K562 (cell line): Measurements from ENCODE around the gene OR4L1. TPM values are rescaled to one million over a fixed set of nuclear protein-coding genes. Genes with fewer than 3 reads are reported as not detected.

Experiments used
- ATAC-seq: fragments of 200-7000 bp; cut with Tn5 transposase; 3 replicates; pipeline ENCODE4 v1.9.1; 2020; ENCODE audit warnings: moderate library complexity
- BruUV-seq: library from RNA; stranded (reverse); fragments of 400-500 nt; replicated peaks from 2 replicates; lab custom pipeline; 2021; lab: Mats Ljungman, UMichigan
- CTCF ChIA-PET: fragments of 300-600 bp; formaldehyde crosslinking; extraction: SDS; loops from one replicate; lab custom pipeline; 2021; ENCODE audit warnings: low intra/inter-chr PET ratio; lab: Yijun Ruan, JAX
- POLR2A ChIA-PET: fragments of 300-600, 350-650 bp; sonication (Branson Sonifier 250); formaldehyde crosslinking; extraction: SDS; loops from one replicate; lab custom pipeline; 2021; ENCODE audit warnings: antibody characterized with exemption, inconsistent platforms; lab: Yijun Ruan, JAX
- DNase-seq, 4 experiments: peaks; one replicate each; pipeline versions ENCODE4 v3.0.0 to v3.0.0-alpha.2; 2011 to 2018; ENCODE audit warnings: low spot score in 3 of 4, mixed read lengths in 3 of 4; ENCODE audit errors: extremely low read depth in 1 of 4
- FAIRE-seq: peaks from 2 replicates; lab custom pipeline; 2011; peaks lifted over from hg19 to GRCh38; lab: Jason Lieb, UNC
- H2AFZ ChIP-seq: 2 replicates; pipeline ENCODE4 v1.6.0; 2011; ENCODE audit warnings: low read depth, low read length, control low read depth, inconsistent platforms
- H3K27ac ChIP-seq: fragments of 200-600 bp; 3 replicates; pipeline ENCODE4 v1.8.0; 2011; ENCODE audit warnings: low read depth, mild to moderate bottlenecking, control low read depth, inconsistent platforms, low read length, moderate library complexity, mixed read lengths; ENCODE audit errors: extremely low read depth
- H3K27me3 ChIP-seq, 2 experiments: fragments of 300-600 bp in 1 of 2; 2 replicates in 1 of 2; 3 replicates in 1 of 2; pipeline versions ENCODE4 v1.6.0 to v1.8.0; 2011; ENCODE audit warnings: inconsistent platforms in 2 of 2, low read length in 2 of 2, mild to moderate bottlenecking in 1 of 2, mixed read lengths in 1 of 2, moderate library complexity in 1 of 2; ENCODE audit not compliant: control insufficient read depth in 2 of 2, insufficient read depth in 2 of 2
- H3K36me3 ChIP-seq: fragments of 300-600 bp; 3 replicates; pipeline ENCODE4 v1.8.0; 2011; ENCODE audit warnings: mild to moderate bottlenecking, low read length, inconsistent platforms; ENCODE audit not compliant: control insufficient read depth, insufficient read depth
- H3K4me1 ChIP-seq, 2 experiments: fragments of 200-600 bp in 1 of 2; replicated peaks in 1 of 2; 2 replicates in 1 of 2; 3 replicates in 1 of 2; pipeline versions ENCODE4 v1.5.1 to v1.8.0; 2011; ENCODE audit warnings: inconsistent platforms in 2 of 2, low read length in 2 of 2, mild to moderate bottlenecking in 1 of 2, mixed read lengths in 1 of 2, moderate library complexity in 1 of 2; ENCODE audit not compliant: control insufficient read depth in 2 of 2, insufficient read depth in 2 of 2
- H3K4me2 ChIP-seq: 2 replicates; pipeline ENCODE4 v1.6.1; 2011; ENCODE audit warnings: low read length, control low read depth, inconsistent platforms, mixed read lengths; ENCODE audit not compliant: insufficient read depth
- H3K4me3 ChIP-seq: fragments of 200-600 bp; sonication (generic), shearing (Covaris generic); 2 replicates; pipeline ENCODE4 v1.5.1; 2016; ENCODE audit warnings: control low read depth, inconsistent platforms
- H3K79me2 ChIP-seq: fragments of 200-600 bp; 3 replicates; pipeline ENCODE4 v1.8.0; 2011; ENCODE audit warnings: low read length, inconsistent platforms; ENCODE audit not compliant: control insufficient read depth, insufficient read depth
- H3K9ac ChIP-seq, 2 experiments: 2 replicates each; pipeline versions ENCODE4 v1.6.0 to v1.6.1; 2011; ENCODE audit warnings: low read depth in 2 of 2, low read length in 2 of 2, control low read depth in 1 of 2, inconsistent platforms in 1 of 2, mild to moderate bottlenecking in 1 of 2, mixed read lengths in 1 of 2; ENCODE audit not compliant: insufficient read depth in 1 of 2
- H3K9me1 ChIP-seq: one replicate; pipeline ENCODE4 v1.6.0; 2011; ENCODE audit warnings: inconsistent platforms, mild to moderate bottlenecking, low read length, moderate library complexity; ENCODE audit not compliant: control insufficient read depth, insufficient read depth
- H3K9me3 ChIP-seq: replicated peaks from 2 replicates; pipeline ENCODE4 v1.5.1; 2011; ENCODE audit warnings: low read depth, low read length, inconsistent platforms; ENCODE audit not compliant: control insufficient read depth, insufficient read depth
- H4K20me1 ChIP-seq: replicated peaks from 2 replicates; pipeline ENCODE4 v1.6.1; 2011; ENCODE audit warnings: low read length, inconsistent platforms, mixed read lengths; ENCODE audit not compliant: control insufficient read depth, insufficient read depth
- CGGBP1 ChIP-seq: fragments of 250-450 bp; sonication (Bioruptor Pico); IDR thresholded peaks from 2 replicates; pipeline ENCODE4 v1.9.0; 2021; ENCODE audit warnings: mild to moderate bottlenecking
- CREB5 ChIP-seq: fragments of 250-450 bp; sonication (Bioruptor Pico); IDR thresholded peaks from 2 replicates; pipeline ENCODE4 v1.5.0; 2020; ENCODE audit warnings: mild to moderate bottlenecking
- CTBP1 ChIP-seq: fragments of 450-650 bp; IDR thresholded peaks from 2 replicates; pipeline ENCODE4 v1.6.1; 2016; ENCODE audit warnings: borderline replicate concordance
- HSF4 ChIP-seq: fragments of 250-450 bp; sonication (Bioruptor Pico); IDR thresholded peaks from 2 replicates; pipeline ENCODE4 v2.1.2; 2022; ENCODE audit warnings: mild to moderate bottlenecking, moderate library complexity, borderline replicate concordance
- PHF20 ChIP-seq: fragments of 450-650 bp; IDR thresholded peaks from 2 replicates; pipeline ENCODE4 v1.6.1; 2018; ENCODE audit not compliant: partially characterized antibody
- RNF219 ChIP-seq: fragments of 250-450 bp; sonication (Bioruptor Pico); IDR thresholded peaks from 2 replicates; pipeline ENCODE4 v1.5.0; 2022; ENCODE audit warnings: mild to moderate bottlenecking
- SPI1 ChIP-seq: IDR thresholded peaks from 2 replicates; pipeline ENCODE4 v1.6.1; 2011; ENCODE audit warnings: low read depth, low read length, control low read depth, borderline replicate concordance
- TEAD4 ChIP-seq, 2 experiments: sonication (generic) in 1 of 2; formaldehyde crosslinking in 1 of 2; IDR thresholded peaks; 2 replicates each; pipeline versions ENCODE4 v1.6.1 to v1.8.0; 2012 to 2022; ENCODE audit warnings: borderline replicate concordance in 1 of 2, inconsistent platforms in 1 of 2, low read length in 1 of 2, mild to moderate bottlenecking in 1 of 2, missing genetic modification reagents in 1 of 2
- THRAP3 ChIP-seq: fragments of 450-650 bp; IDR thresholded peaks from 2 replicates; pipeline ENCODE4 v1.6.1; 2016; ENCODE audit warnings: mild to moderate bottlenecking, inconsistent platforms, borderline replicate concordance
- TSC22D4 ChIP-seq: fragments of 450-650 bp; IDR thresholded peaks from 2 replicates; pipeline ENCODE4 v1.6.1; 2016; ENCODE audit warnings: missing genetic modification characterization, missing biosample characterization, control low read depth
- ZFP36 ChIP-seq: fragments of 150-350 bp; IDR thresholded peaks from 2 replicates; pipeline ENCODE4 v1.6.1; 2018; ENCODE audit warnings: low read length, low read depth; ENCODE audit not compliant: partially characterized antibody
- ZNF121 ChIP-seq: sonication (generic); formaldehyde crosslinking; conservative IDR thresholded peaks from 2 replicates; pipeline ENCODE4 v1.8.0; 2022; ENCODE audit warnings: missing genetic modification reagents
- ZNF212 ChIP-seq: fragments of 450-650 bp; formaldehyde crosslinking; IDR thresholded peaks from 2 replicates; pipeline ENCODE4 v1.4.0; 2020; ENCODE audit warnings: mild to moderate bottlenecking
- ZNF316 ChIP-seq: fragments of 450-650 bp; IDR thresholded peaks from 2 replicates; pipeline ENCODE4 v1.6.1; 2016
- ZNF609 ChIP-seq: sonication (generic); formaldehyde crosslinking; IDR thresholded peaks from 2 replicates; pipeline ENCODE4 v1.8.1; 2023; ENCODE audit warnings: missing genetic modification reagents, mild to moderate bottlenecking, borderline replicate concordance
- WGBS: fragments of 100-300 bp; shearing (Covaris generic); methylation state at CpG from one replicate; pipeline ENCODE4 v1.1.6; 2016; ENCODE audit warnings: low coverage, mixed read lengths; ENCODE audit not compliant: insufficient coverage; ENCODE audit errors: missing lambda C conversion rate; 5-methylcytosine and 5-hydroxymethylcytosine counted together
- in situ Hi-C: fragments of 300-500 bp; cut with MboI; formaldehyde crosslinking; loops from 4 replicates; pipeline ENCODE4 v1.15.0; 2018; ENCODE audit warnings: inconsistent platforms, mixed read lengths
- intact Hi-C: fragments of 100-400 bp; cut with micrococcal nuclease; formaldehyde crosslinking; loops from 2 replicates; pipeline ENCODE4 v1.14.2; 2022
- polyA plus RNA-seq, 8 experiments: library from polyadenylated mRNA; depleted of rRNA in 4 of 8; stranded (reverse) in 5 of 8; unstranded in 3 of 8; fragments of >200 nt; fragmentation: Nextera tagmentation in 2 of 8; fragmentation: Illumina TruSeq in 1 of 8; extraction: Ambion mirVana in 2 of 8; extraction: Trizol in 1 of 8; gene quantifications; 2 replicates each; pipeline versions ENCODE4 v1.2.1 to v1.2.3, GENCODE V29; 2011 to 2014; ENCODE audit warnings: inconsistent platforms in 1 of 8, missing spikeins in 1 of 8
- total RNA-seq, 7 experiments: library from RNA; depleted of rRNA in 6 of 7; stranded (reverse); fragments of >200 nt in 6 of 7; fragmentation: Illumina TruSeq in 2 of 7; extraction: Trizol in 2 of 7; gene quantifications; 2 replicates each; pipeline versions ENCODE4 v1.2.1 to v1.2.3, GENCODE V29; 2011 to 2021; ENCODE audit warnings: low replicate concordance in 1 of 7

Gene OR4L1
- total and polyA plus RNA-seq, 9 of the 15 experiments (the other 6 are each of a cell fraction or from before 2014, with no cell fraction given): not detected

GRCh38 chr14:20093442-20093841, 33.6 kb downstream of the OR4L1 start:
- Histone ChIP-seq H3K79me2 (no peaks in the 10 kb centered on the region), H4K20me1 (no peaks in the 10 kb centered on the region), H3K9me1 (no peaks in the 10 kb centered on the region), H3K4me2 (no peak overlapping the region), H3K9ac (no peak overlapping the region), H3K4me1 (no peaks in the 10 kb centered on the region), H2AFZ (peak overlapping the region; percentile 72), H3K4me3 (no peak overlapping the region), H3K9me3 (no peaks in the 10 kb centered on the region), H3K27me3 (no peaks in the 10 kb centered on the region), H3K27ac (no peak overlapping the region), H3K36me3 (no peaks in the 10 kb centered on the region)
- no peak for FAIRE-seq
- 8% methylated on average over 4 of the region's 4 CpGs for WGBS
- ATAC-seq: peak; percentile 55; the same call in 2 of the 3 replicates
- intact Hi-C loops: no loop called here
- POLR2A ChIA-PET: interaction anchor here (0.7 kb wide), 1 partner anchor 20 kb away, joined by 3 read pairs; no protein-coding TSS in a partner anchor
- no peak for DNase-seq
- CTCF ChIA-PET: no interaction called here
- in situ Hi-C loops: no loop called here
- no TSS peak for BruUV-seq
- TF ChIP-seq ZNF212 (no peak), TEAD4 (IDR thresholded peaks at IDR 0.05; ENCODE audit: low read length) (peak; percentile 20; the same call in 1 of the 2 replicates), TEAD4 (CRISPR knock-in tag; IDR thresholded peaks at IDR 0.05; ENCODE audit: borderline replicate concordance) (no peak), SPI1 (peak; percentile 75; the same call in 1 of the 2 replicates), CREB5 (CRISPR knock-in tag) (no peak), TSC22D4 (no peak), CGGBP1 (no peak), CTBP1 (0 out of 2 replicates have a peak, but pooled peaks have one; percentile 19), ZNF609 (CRISPR knock-in tag) (no peak), ZNF316 (no peak), RNF219 (no peak), ZNF121 (CRISPR knock-in tag) (no peak), ZFP36 (no peak), THRAP3 (no peak), HSF4 (CRISPR knock-in tag) (no peak), PHF20 (no peak)
